ENCODE data around the gene SLC35G1. TPM values are rescaled to one million over a fixed set of nuclear protein-coding genes. Genes with fewer than 3 reads are reported as not detected.

SLC35G1 gene
- total and polyA plus RNA-seq, 4 donors: 2.2 to 7.6 (median 3.2) TPM

DNA sequence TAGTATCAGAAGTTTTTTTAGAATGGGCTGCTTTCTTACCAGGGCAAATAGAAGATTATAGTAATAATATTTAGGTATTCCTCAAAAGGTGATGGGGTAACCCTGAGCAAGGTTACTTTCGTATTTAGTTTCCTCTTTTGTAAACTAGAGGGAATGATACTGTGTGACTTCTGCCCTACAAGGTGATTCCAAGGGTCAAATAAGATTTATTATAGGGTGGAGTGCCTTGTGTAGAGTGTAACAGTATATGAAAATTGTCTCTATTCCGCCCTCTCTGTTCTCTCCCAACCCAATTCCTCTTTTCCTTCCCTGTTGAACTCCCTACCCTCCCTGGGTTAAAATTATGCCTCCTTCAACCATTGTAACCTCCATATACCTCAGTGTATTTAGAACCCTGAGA lies 5.3 kb downstream of the SLC35G1 start:
- peaks cover 0 to 16% (median 7%) of the 10 kb centered on the region in 4 donors for H3K4me1 ChIP-seq (ENCODE audit: control insufficient read depth in 4 of 4, insufficient read depth in 4 of 4, low read length in 3 of 4)
- WGBS: 93% methylated on average over 2 of the region's 2 CpGs
- no peak overlapping the region for H3K27ac ChIP-seq (ENCODE audit: low read depth in 1 of 2, low read length in 2 of 2)
- no peaks in the 10 kb centered on the region for H3K27me3 ChIP-seq (ENCODE audit: control insufficient read depth in 4 of 4, insufficient read depth in 4 of 4, low read length in 3 of 4)
- no peak overlapping the region for H3K4me3 ChIP-seq (ENCODE audit: low read depth in 1 of 3, low read length in 3 of 3)
- H3K9me3 ChIP-seq (ENCODE audit: control insufficient read depth in 4 of 4, low read length in 3 of 4): no peaks in the 10 kb centered on the region
- H3K36me3 ChIP-seq (ENCODE audit: control insufficient read depth in 4 of 4, insufficient read depth in 3 of 4, low read depth in 1 of 4, low read length in 3 of 4): no peaks in the 10 kb centered on the region
- DNase-seq (ENCODE audit: low spot score): no peak
- no peak overlapping the region for H3K9ac ChIP-seq (ENCODE audit: low read depth in 1 of 2, low read length in 2 of 2)
- no peak for TF ChIP-seq REST (IDR thresholded peaks at IDR 0.05)
- no peak for TF ChIP-seq TAF1 (conservative IDR thresholded peaks at IDR 0.05)
- TF ChIP-seq RAD21 (IDR thresholded peaks at IDR 0.05): no peak
- TF ChIP-seq, protein P1, sequence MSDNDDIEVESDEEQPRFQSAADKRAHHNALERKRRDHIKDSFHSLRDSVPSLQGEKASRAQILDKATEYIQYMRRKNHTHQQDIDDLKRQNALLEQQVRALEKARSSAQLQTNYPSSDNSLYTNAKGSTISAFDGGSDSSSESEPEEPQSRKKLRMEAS (IDR thresholded peaks at IDR 0.05): no peak
- no peak for TF ChIP-seq JUND (IDR thresholded peaks at IDR 0.05)

- Histone ChIP-seq H3K9ac (ENCODE audit: low read depth in 1 of 2, low read length in 2 of 2) (no peak overlapping the region), H3K27ac (ENCODE audit: low read depth in 1 of 2, low read length in 2 of 2) (no peak overlapping the region), H3K9me3 (ENCODE audit: control insufficient read depth in 4 of 4, low read length in 3 of 4) (no peaks in the 10 kb centered on the region), H3K4me3 (ENCODE audit: low read depth in 1 of 3, low read length in 3 of 3) (no peak overlapping the region), H3K4me1 (ENCODE audit: control insufficient read depth in 4 of 4, insufficient read depth in 4 of 4, low read length in 3 of 4) (no peaks in the 10 kb centered on the region), H3K27me3 (ENCODE audit: control insufficient read depth in 4 of 4, insufficient read depth in 4 of 4, low read length in 3 of 4) (no peaks in the 10 kb centered on the region), H3K36me3 (ENCODE audit: control insufficient read depth in 4 of 4, insufficient read depth in 3 of 4, low read depth in 1 of 4, low read length in 3 of 4) (no peaks in the 10 kb centered on the region)
- no peak for DNase-seq (ENCODE audit: low spot score)
- 96% methylated on average over 2 of the region's 2 CpGs for WGBS
- TF ChIP-seq GABPA (IDR thresholded peaks at IDR 0.05 in 1 of 2, conservative IDR thresholded peaks at IDR 0.05 in 1 of 2) (no peak), EGR1 (IDR thresholded peaks at IDR 0.05; ENCODE audit: low read depth in 2 of 2) (no peak)
- TF ChIP-seq, protein P2, sequence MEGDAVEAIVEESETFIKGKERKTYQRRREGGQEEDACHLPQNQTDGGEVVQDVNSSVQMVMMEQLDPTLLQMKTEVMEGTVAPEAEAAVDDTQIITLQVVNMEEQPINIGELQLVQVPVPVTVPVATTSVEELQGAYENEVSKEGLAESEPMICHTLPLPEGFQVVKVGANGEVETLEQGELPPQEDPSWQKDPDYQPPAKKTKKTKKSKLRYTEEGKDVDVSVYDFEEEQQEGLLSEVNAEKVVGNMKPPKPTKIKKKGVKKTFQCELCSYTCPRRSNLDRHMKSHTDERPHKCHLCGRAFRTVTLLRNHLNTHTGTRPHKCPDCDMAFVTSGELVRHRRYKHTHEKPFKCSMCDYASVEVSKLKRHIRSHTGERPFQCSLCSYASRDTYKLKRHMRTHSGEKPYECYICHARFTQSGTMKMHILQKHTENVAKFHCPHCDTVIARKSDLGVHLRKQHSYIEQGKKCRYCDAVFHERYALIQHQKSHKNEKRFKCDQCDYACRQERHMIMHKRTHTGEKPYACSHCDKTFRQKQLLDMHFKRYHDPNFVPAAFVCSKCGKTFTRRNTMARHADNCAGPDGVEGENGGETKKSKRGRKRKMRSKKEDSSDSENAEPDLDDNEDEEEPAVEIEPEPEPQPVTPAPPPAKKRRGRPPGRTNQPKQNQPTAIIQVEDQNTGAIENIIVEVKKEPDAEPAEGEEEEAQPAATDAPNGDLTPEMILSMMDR (IDR thresholded peaks at IDR 0.05; ENCODE audit: low read depth, low read length, missing input control): no peak
These were observed 9.3 kb downstream of the SLC35G1 start for GRCh38 chr10:93903051-93903450.

GRCh38 chr10:93904901-93905300 lies 11.1 kb downstream of the SLC35G1 start:
- no peak overlapping the region for H3K9ac ChIP-seq (ENCODE audit: low read depth in 1 of 2, low read length in 2 of 2)
- no peaks in the 10 kb centered on the region for H3K27me3 ChIP-seq (ENCODE audit: control insufficient read depth in 4 of 4, insufficient read depth in 4 of 4, low read length in 3 of 4)
- H3K27ac ChIP-seq (ENCODE audit: low read depth in 1 of 2, low read length in 2 of 2): no peak overlapping the region
- no peaks in the 10 kb centered on the region for H3K4me1 ChIP-seq (ENCODE audit: control insufficient read depth in 4 of 4, insufficient read depth in 4 of 4, low read length in 3 of 4)
- H3K4me3 ChIP-seq (ENCODE audit: low read depth in 1 of 3, low read length in 3 of 3): no peak overlapping the region
- 79% methylated on average over 5 of the region's 5 CpGs for WGBS
- DNase-seq (ENCODE audit: low spot score): no peak
- TF ChIP-seq, protein P3, sequence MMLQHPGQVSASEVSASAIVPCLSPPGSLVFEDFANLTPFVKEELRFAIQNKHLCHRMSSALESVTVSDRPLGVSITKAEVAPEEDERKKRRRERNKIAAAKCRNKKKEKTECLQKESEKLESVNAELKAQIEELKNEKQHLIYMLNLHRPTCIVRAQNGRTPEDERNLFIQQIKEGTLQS (IDR thresholded peaks at IDR 0.05): no peak
- TF ChIP-seq TAF1 (conservative IDR thresholded peaks at IDR 0.05) (no peak), EGR1 (IDR thresholded peaks at IDR 0.05; ENCODE audit: low read depth in 2 of 2) (no peak), SP1 (IDR thresholded peaks at IDR 0.05) (no peak), FOXA1 (IDR thresholded peaks at IDR 0.05) (no peak), FOXA2 (IDR thresholded peaks at IDR 0.05) (no peak), YY1 (IDR thresholded peaks at IDR 0.05) (no peak), JUND (IDR thresholded peaks at IDR 0.05) (no peak), RAD21 (IDR thresholded peaks at IDR 0.05) (no peak)
- TF ChIP-seq, protein P2 (IDR thresholded peaks at IDR 0.05; ENCODE audit: low read depth, low read length, missing input control): no peak
- TF ChIP-seq, protein P1 (IDR thresholded peaks at IDR 0.05): no peak
- no peaks in the 10 kb centered on the region for H3K9me3 ChIP-seq (ENCODE audit: control insufficient read depth in 4 of 4, low read length in 3 of 4)
- no peaks in the 10 kb centered on the region for H3K36me3 ChIP-seq (ENCODE audit: control insufficient read depth in 4 of 4, insufficient read depth in 3 of 4, low read depth in 1 of 4, low read length in 3 of 4)

All from liver (tissue), 9 donors.